Measurements from ENCODE around the gene TPM2.
"Not testable (repeated sequence)": the region's sequence is repeated elsewhere in the genome, so short reads cannot be mapped to it uniquely, and the experiment has no call there.

- TF ChIP-seq, protein P1, sequence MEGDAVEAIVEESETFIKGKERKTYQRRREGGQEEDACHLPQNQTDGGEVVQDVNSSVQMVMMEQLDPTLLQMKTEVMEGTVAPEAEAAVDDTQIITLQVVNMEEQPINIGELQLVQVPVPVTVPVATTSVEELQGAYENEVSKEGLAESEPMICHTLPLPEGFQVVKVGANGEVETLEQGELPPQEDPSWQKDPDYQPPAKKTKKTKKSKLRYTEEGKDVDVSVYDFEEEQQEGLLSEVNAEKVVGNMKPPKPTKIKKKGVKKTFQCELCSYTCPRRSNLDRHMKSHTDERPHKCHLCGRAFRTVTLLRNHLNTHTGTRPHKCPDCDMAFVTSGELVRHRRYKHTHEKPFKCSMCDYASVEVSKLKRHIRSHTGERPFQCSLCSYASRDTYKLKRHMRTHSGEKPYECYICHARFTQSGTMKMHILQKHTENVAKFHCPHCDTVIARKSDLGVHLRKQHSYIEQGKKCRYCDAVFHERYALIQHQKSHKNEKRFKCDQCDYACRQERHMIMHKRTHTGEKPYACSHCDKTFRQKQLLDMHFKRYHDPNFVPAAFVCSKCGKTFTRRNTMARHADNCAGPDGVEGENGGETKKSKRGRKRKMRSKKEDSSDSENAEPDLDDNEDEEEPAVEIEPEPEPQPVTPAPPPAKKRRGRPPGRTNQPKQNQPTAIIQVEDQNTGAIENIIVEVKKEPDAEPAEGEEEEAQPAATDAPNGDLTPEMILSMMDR (IDR thresholded peaks at IDR 0.05): not testable (repeated sequence)
- not testable (repeated sequence) for TF ChIP-seq EZH2, EZH2phosphoT487 (IDR thresholded peaks at IDR 0.05)
Observed at GRCh38 chr9:35637427-35637955, 52.2 kb downstream of the TPM2 start.

Data from neural progenitor cell (in vitro differentiated cells).